Common myeloid progenitor, CD34-positive (primary cell): ENCODE data around the gene CISTR.
"Not testable (repeated sequence)": the region's sequence is repeated elsewhere in the genome, so short reads cannot be mapped to it uniquely, and the experiment has no call there.

Experiments used
- CTCF ChIA-PET: fragments of 350-600 bp; sonication (Branson Sonifier 250); formaldehyde crosslinking; loops from one replicate; lab custom pipeline; 2021; ENCODE audit warnings: antibody characterized with exemption; lab: Charles Lee
- POLR2A ChIA-PET: fragments of 350-600 bp; sonication (Branson Sonifier 250); formaldehyde crosslinking; loops from one replicate; lab custom pipeline; 2021; ENCODE audit warnings: antibody characterized with exemption; lab: Charles Lee
- DNase-seq, 3 donors: peaks; one replicate each; pipeline versions ENCODE4 v3.0.0 to v3.0.0-alpha.2; 2013
- H3K27ac ChIP-seq, 2 experiments: 1 replicate in 1 of 2; 2 replicates in 1 of 2; pipeline ENCODE4 v1.7.0; 2013; ENCODE audit warnings: inconsistent platforms in 2 of 2, low read length in 2 of 2, mild to moderate bottlenecking in 2 of 2, low read depth in 1 of 2, moderate library complexity in 1 of 2; ENCODE audit not compliant: severe bottlenecking in 2 of 2, insufficient read depth in 1 of 2, poor library complexity in 1 of 2
- H3K27me3 ChIP-seq, 5 experiments: replicated peaks in 2 of 5; 1 replicate in 3 of 5; 2 replicates in 2 of 5; pipeline versions ENCODE4 v1.6.1 to v1.7.0; 2013; ENCODE audit warnings: low read length in 4 of 5, mild to moderate bottlenecking in 2 of 5, moderate library complexity in 2 of 5, inconsistent platforms in 1 of 5; ENCODE audit not compliant: insufficient read depth in 5 of 5, control insufficient read depth in 4 of 5
- H3K36me3 ChIP-seq, 4 experiments: 1 replicate in 2 of 4; 2 replicates in 2 of 4; pipeline versions ENCODE4 v1.6.1 to v1.7.0; 2013; ENCODE audit warnings: low read length in 3 of 4, control low read depth in 1 of 4, mild to moderate bottlenecking in 1 of 4; ENCODE audit not compliant: control insufficient read depth in 4 of 4, insufficient read depth in 4 of 4
- H3K4me1 ChIP-seq, 4 experiments: 1 replicate in 3 of 4; 2 replicates in 1 of 4; pipeline versions ENCODE4 v1.6.1 to v1.7.1; 2013; ENCODE audit warnings: low read length in 3 of 4, mild to moderate bottlenecking in 3 of 4, control low read depth in 1 of 4, inconsistent platforms in 1 of 4, moderate library complexity in 1 of 4; ENCODE audit not compliant: control insufficient read depth in 4 of 4, insufficient read depth in 4 of 4; ENCODE audit errors: control extremely low read depth in 1 of 4
- H3K4me3 ChIP-seq, 7 experiments: 1 replicate in 4 of 7; 2 replicates in 3 of 7; pipeline versions ENCODE4 v1.5.1 to v1.7.0; 2013; ENCODE audit warnings: mild to moderate bottlenecking in 7 of 7, low read length in 6 of 7, moderate library complexity in 6 of 7, inconsistent platforms in 2 of 7, low read depth in 2 of 7, control low read depth in 1 of 7; ENCODE audit not compliant: insufficient read depth in 4 of 7, control insufficient read depth in 1 of 7; ENCODE audit errors: extremely low read depth in 1 of 7
- H3K9me3 ChIP-seq, 5 experiments: 1 replicate in 4 of 5; 2 replicates in 1 of 5; pipeline versions ENCODE4 v1.6.1 to v1.7.1; 2013; ENCODE audit warnings: low read length in 4 of 5, mild to moderate bottlenecking in 2 of 5, inconsistent platforms in 1 of 5, low read depth in 1 of 5, moderate library complexity in 1 of 5; ENCODE audit not compliant: control insufficient read depth in 4 of 5, insufficient read depth in 2 of 5; ENCODE audit errors: control extremely low read depth in 1 of 5
- WGBS: methylation state at CpG from one replicate; pipeline ENCODE4 v1.1.5; 2013; ENCODE audit not compliant: insufficient coverage; 5-methylcytosine and 5-hydroxymethylcytosine counted together

Gene CISTR

GRCh38 chr12:53788892-53789291, 37.1 kb upstream of the CISTR start:
- ChIA-PET CTCF (interaction anchor here (1.1 kb wide), 1 partner anchor 28 kb away, joined by 4 read pairs; no protein-coding TSS in a partner anchor), POLR2A (no interaction called here)
- no peak for DNase-seq
- H3K36me3 ChIP-seq = no peaks in the 10 kb centered on the region
- H3K27ac ChIP-seq = no peak overlapping the region
- no peaks in the 10 kb centered on the region for H3K4me1 ChIP-seq
- peaks cover 6 to 71% (median 27%) of the 10 kb centered on the region in 5 experiments for H3K27me3 ChIP-seq
- H3K4me3 ChIP-seq = no peak overlapping the region
- WGBS = 100% methylated on average over 1 of the region's 1 CpG
- no peaks in the 10 kb centered on the region for H3K9me3 ChIP-seq

- ChIA-PET POLR2A (no interaction called here), CTCF (no interaction called here)
- Histone ChIP-seq H3K27me3 (peaks cover 16 to 75% (median 26%) of the 10 kb centered on the region in 5 experiments), H3K27ac (no peak overlapping the region), H3K4me1 (no peaks in the 10 kb centered on the region), H3K36me3 (no peaks in the 10 kb centered on the region), H3K4me3 (no peak overlapping the region), H3K9me3 (no peaks in the 10 kb centered on the region)
- DNase-seq = no peak
- WGBS = 84% methylated on average over 5 of the region's 7 CpGs
These were observed 34.6 kb upstream of the CISTR start for GRCh38 chr12:53786411-53786810.

- ChIA-PET POLR2A (no interaction called here), CTCF (interaction anchor here (1.3 kb wide), 1 partner anchor 28 kb away, joined by 3 read pairs; no protein-coding TSS in a partner anchor)
- WGBS = no CpG with 5 or more reads among the region's 2 CpGs
- Histone ChIP-seq H3K36me3 (no peaks in the 10 kb centered on the region), H3K27ac (no peak overlapping the region), H3K27me3 (peaks cover 16 to 86% (median 28%) of the 10 kb centered on the region in 5 experiments), H3K4me1 (no peaks in the 10 kb centered on the region), H3K4me3 (no peak overlapping the region), H3K9me3 (no peaks in the 10 kb centered on the region)
- DNase-seq = no peak
These were observed 33.4 kb upstream of the CISTR start for GRCh38 chr12:53785161-53785560.

GRCh38 chr12:53782093-53782703, 30.4 kb upstream of the CISTR start:
- ChIA-PET CTCF (interaction anchor here (1.0 to 1.1 kb wide), 2 partner anchors 14 to 17 kb away, joined by 3 read pairs; no protein-coding TSS in a partner anchor), POLR2A (interaction anchor here (1.0 kb wide), 1 partner anchor 1451 kb away, joined by 3 read pairs; no protein-coding TSS in a partner anchor)
- Histone ChIP-seq H3K9me3 (no peaks in the 10 kb centered on the region), H3K36me3 (no peaks in the 10 kb centered on the region), H3K27me3 (peaks cover 17 to 84% (median 29%) of the 10 kb centered on the region in 5 experiments), H3K27ac (no peak overlapping the region), H3K4me3 (no peak overlapping the region), H3K4me1 (no peaks in the 10 kb centered on the region)
- 85% methylated on average over 7 of the region's 8 CpGs for WGBS
- DNase-seq = no peak

DNA sequence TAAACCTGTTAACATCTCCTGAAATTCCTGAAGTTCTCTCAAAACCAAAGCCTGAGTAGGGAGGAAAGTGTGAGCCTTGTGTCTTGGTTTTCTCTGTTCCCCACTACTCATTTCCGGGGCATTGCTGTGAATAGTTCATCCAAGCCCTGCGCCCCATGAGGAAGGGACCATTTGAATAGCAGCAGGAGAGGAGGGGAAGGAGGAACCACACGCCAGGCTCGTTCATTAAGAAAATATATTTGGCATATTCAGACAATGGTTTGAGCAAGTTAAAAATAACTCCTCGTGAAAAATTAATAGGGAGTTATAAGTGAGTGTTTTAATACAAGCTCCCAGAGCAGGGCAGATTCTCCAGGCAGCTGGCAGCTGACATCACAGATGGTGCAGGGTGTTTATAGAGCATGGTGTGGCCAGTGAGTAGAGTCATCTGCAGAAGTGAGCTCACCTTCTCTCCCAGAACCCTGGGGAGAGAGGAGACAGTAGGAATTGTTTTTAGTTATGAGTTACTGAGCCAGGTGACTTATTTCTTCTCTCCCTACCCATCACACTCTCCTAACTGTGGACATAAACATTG, 29.5 kb upstream of the CISTR start:
- DNase-seq = no peak
- no peaks in the 10 kb centered on the region for H3K9me3 ChIP-seq
- H3K36me3 ChIP-seq = no peaks in the 10 kb centered on the region
- no peaks in the 10 kb centered on the region for H3K4me1 ChIP-seq
- ChIA-PET CTCF (interaction anchor here (1.1 kb wide), 1 partner anchor 13 kb away, joined by 3 read pairs; no protein-coding TSS in a partner anchor), POLR2A (no interaction called here)
- 0% methylated on average over 2 of the region's 5 CpGs for WGBS
- H3K27ac ChIP-seq = no peak overlapping the region
- H3K4me3 ChIP-seq = no peak overlapping the region
- H3K27me3 ChIP-seq = peaks cover 19 to 84% (median 37%) of the 10 kb centered on the region in 5 experiments

DNA sequence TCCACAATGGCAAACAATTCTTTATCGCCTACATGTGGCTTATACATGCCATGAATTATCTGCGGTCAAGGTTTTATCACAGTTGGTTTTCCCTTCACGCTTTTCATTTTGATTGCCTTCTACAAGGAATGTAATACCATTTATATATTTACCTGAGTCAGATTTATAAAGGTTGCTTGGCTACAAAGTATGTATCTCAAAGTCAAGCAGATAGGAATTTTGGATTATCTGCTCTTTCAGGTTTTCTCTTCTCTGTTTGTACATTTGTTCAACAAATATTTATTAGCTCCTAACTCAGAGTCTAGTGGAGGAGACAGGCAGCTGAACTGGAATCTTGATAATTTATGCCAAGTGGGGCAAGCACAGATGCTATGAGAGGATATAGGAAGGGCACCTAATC, 28.5 kb upstream of the CISTR start:
- ChIA-PET POLR2A (no interaction called here), CTCF (interaction anchor here (1.6 kb wide), 1 partner anchor 24 kb away, joined by 4 read pairs; no protein-coding TSS in a partner anchor)
- Histone ChIP-seq H3K27ac (no peak overlapping the region), H3K4me3 (no peak overlapping the region), H3K36me3 (no peaks in the 10 kb centered on the region), H3K27me3 (peaks cover 17 to 87% (median 39%) of the 10 kb centered on the region in 5 experiments), H3K4me1 (no peaks in the 10 kb centered on the region), H3K9me3 (no peaks in the 10 kb centered on the region)
- no peak for DNase-seq
- 100% methylated on average over 1 of the region's 3 CpGs for WGBS

- H3K4me3 ChIP-seq, H3K36me3 ChIP-seq, H3K9me3 ChIP-seq, POLR2A ChIA-PET, H3K27ac ChIP-seq, DNase-seq, H3K4me1 ChIP-seq: not testable (repeated sequence)
- 88% methylated on average over 3 of the region's 7 CpGs for WGBS
- H3K27me3 ChIP-seq = peaks cover 17 to 82% (median 35%) of the 10 kb centered on the region in 5 experiments
- CTCF ChIA-PET = interaction anchor here (0.6 to 1.6 kb wide), 3 partner anchors 10 to 25 kb away, joined by 3 to 4 read pairs (median 3); no protein-coding TSS in a partner anchor
These were observed 27.9 kb upstream of the CISTR start for GRCh38 chr12:53779679-53780078.
